ENCODE data around the gene SMIM28. TPM values are rescaled to one million over a fixed set of nuclear protein-coding genes. Genes with fewer than 3 reads are reported as not detected.

The SMIM28 gene
- total RNA-seq, 1 experiment from 2014 or later, result not detected

DNA sequence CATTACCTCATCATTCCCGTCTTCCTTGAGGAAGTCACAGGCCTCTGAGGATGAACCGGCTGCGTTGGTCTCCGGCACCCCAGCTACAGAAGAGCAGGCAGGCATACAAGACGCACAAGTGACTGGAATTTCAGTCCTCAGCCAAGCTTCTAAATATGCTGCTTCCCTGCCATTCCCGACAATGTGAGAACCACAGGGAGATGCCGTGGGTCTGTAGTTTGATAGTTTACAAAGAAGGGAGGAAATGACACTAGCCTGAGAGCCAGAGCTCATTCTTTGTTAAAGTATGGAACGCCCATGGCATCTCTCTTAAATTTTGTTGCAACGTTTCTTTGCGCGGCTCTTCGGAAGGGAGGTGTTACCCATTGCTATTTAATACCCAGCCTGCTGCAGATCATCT is 52.1 kb downstream of the SMIM28 start:
- H3K4me3 Mint-ChIP-seq (ENCODE audit: unreplicated experiment), result no peak overlapping the region
- peaks cover 47% of the 10 kb centered on the region for H3K36me3 Mint-ChIP-seq (ENCODE audit: insufficient read depth, unreplicated experiment)
- Histone ChIP-seq H3K9me3 (no peaks in the 10 kb centered on the region), H3K4me1 (no peaks in the 10 kb centered on the region), H3K4me3 (ENCODE audit: low read depth, low read length) (no peak overlapping the region), H3K36me3 (ENCODE audit: control insufficient read depth, insufficient read depth, low read length) (no peaks in the 10 kb centered on the region), H3K27me3 (replicated peaks; ENCODE audit: control insufficient read depth, insufficient read depth, low read length) (no peaks in the 10 kb centered on the region)
- H3K27me3 Mint-ChIP-seq (ENCODE audit: insufficient read depth, unreplicated experiment), result no peaks in the 10 kb centered on the region
- POLR2A ChIA-PET, result no interaction called here
- TF ChIP-seq CTCF (IDR thresholded peaks at IDR 0.05; ENCODE audit: insufficient read depth in 1 of 2, low read depth in 1 of 2, low read length in 1 of 2, severe bottlenecking in 1 of 2, unreplicated experiment in 1 of 2), result no peak
- peaks cover 5% of the 10 kb centered on the region for H3K4me1 Mint-ChIP-seq (ENCODE audit: low read depth, unreplicated experiment)
- no peak overlapping the region for H3K27ac Mint-ChIP-seq (ENCODE audit: unreplicated experiment)
- no peak for DNase-seq
- intact Hi-C loops (cut with micrococcal nuclease; ENCODE audit: unreplicated experiment), result loop anchor here (1.0 to 2.0 kb wide), 4 partner anchors 80 to 337 kb away; no protein-coding TSS in a partner anchor
- no peaks in the 10 kb centered on the region for H3K9me3 Mint-ChIP-seq (ENCODE audit: unreplicated experiment)
- no TSS peak for BruUV-seq (replicated peaks)
- CTCF ChIA-PET, result no interaction called here

- Mint-ChIP-seq H3K4me3 (ENCODE audit: unreplicated experiment) (no peak overlapping the region), H3K27me3 (ENCODE audit: insufficient read depth, unreplicated experiment) (no peaks in the 10 kb centered on the region), H3K9me3 (ENCODE audit: unreplicated experiment) (no peaks in the 10 kb centered on the region), H3K36me3 (ENCODE audit: insufficient read depth, unreplicated experiment) (peaks cover 44% of the 10 kb centered on the region), H3K4me1 (ENCODE audit: low read depth, unreplicated experiment) (peaks cover 5% of the 10 kb centered on the region), H3K27ac (ENCODE audit: unreplicated experiment) (no peak overlapping the region)
- Histone ChIP-seq H3K27me3 (replicated peaks; ENCODE audit: control insufficient read depth, insufficient read depth, low read length) (no peaks in the 10 kb centered on the region), H3K36me3 (ENCODE audit: control insufficient read depth, insufficient read depth, low read length) (no peaks in the 10 kb centered on the region), H3K9me3 (no peaks in the 10 kb centered on the region), H3K4me1 (no peaks in the 10 kb centered on the region), H3K4me3 (ENCODE audit: low read depth, low read length) (no peak overlapping the region)
- no peak for TF ChIP-seq CTCF (IDR thresholded peaks at IDR 0.05; ENCODE audit: insufficient read depth in 1 of 2, low read depth in 1 of 2, low read length in 1 of 2, severe bottlenecking in 1 of 2, unreplicated experiment in 1 of 2)
- ChIA-PET CTCF (no interaction called here), POLR2A (no interaction called here)
- BruUV-seq (replicated peaks), result no TSS peak
- intact Hi-C loops (cut with micrococcal nuclease; ENCODE audit: unreplicated experiment), result no loop called here
- no peak for DNase-seq
These were observed 52.8 kb downstream of the SMIM28 start for GRCh38 chr6:138430361-138431145.

DNA sequence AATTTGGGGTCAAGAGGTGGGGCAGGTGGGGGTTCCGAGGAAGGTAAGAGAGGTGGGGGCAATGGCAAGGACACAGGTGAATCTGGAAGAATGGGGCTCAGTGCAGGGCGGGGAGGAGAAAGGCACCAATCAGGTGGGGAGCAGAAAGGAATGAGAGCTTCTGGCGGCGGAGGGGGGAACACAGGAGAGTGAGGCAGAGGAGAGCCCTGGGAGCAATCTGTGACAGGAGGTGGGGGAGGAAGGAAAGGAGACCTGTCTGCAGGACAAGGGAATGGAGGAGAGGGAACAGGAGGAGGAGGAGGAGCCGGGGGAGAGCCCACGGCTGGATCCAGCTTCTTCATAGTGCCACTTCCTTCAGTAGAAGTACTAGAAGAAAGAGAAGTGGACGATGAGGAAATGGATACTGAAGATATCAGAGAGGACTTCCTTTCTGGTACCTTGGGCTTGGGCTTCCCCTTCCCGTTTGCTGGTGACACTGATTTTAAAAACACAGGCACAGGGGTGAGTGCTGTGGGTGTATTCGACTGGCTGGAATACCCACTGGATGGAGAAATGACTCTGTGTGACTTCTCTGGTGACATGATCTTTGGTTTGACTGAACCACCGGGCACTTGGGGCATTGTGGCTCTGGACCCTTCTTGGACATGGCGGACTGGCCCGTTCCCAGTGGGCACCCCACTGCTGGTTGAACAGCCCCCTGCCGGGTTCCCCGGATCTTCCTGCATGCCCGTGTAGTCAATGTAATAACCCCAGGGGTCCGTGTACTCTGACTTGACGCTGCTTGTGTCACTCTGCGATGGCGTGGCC is 53.8 kb downstream of the SMIM28 start:
- no peaks in the 10 kb centered on the region for H3K9me3 Mint-ChIP-seq (ENCODE audit: unreplicated experiment)
- H3K27ac Mint-ChIP-seq (ENCODE audit: unreplicated experiment), result no peak overlapping the region
- Histone ChIP-seq H3K36me3 (ENCODE audit: control insufficient read depth, insufficient read depth, low read length) (no peaks in the 10 kb centered on the region), H3K4me1 (no peaks in the 10 kb centered on the region), H3K4me3 (ENCODE audit: low read depth, low read length) (no peak overlapping the region), H3K27me3 (replicated peaks; ENCODE audit: control insufficient read depth, insufficient read depth, low read length) (no peaks in the 10 kb centered on the region), H3K9me3 (no peaks in the 10 kb centered on the region)
- intact Hi-C loops (cut with micrococcal nuclease; ENCODE audit: unreplicated experiment), result no loop called here
- CTCF ChIA-PET, result no interaction called here
- H3K4me1 Mint-ChIP-seq (ENCODE audit: low read depth, unreplicated experiment), result peaks cover 5% of the 10 kb centered on the region
- H3K27me3 Mint-ChIP-seq (ENCODE audit: insufficient read depth, unreplicated experiment), result no peaks in the 10 kb centered on the region
- no peak for TF ChIP-seq CTCF (IDR thresholded peaks at IDR 0.05; ENCODE audit: insufficient read depth in 1 of 2, low read depth in 1 of 2, low read length in 1 of 2, severe bottlenecking in 1 of 2, unreplicated experiment in 1 of 2)
- BruUV-seq (replicated peaks), result no TSS peak
- POLR2A ChIA-PET, result no interaction called here
- no peak overlapping the region for H3K4me3 Mint-ChIP-seq (ENCODE audit: unreplicated experiment)
- peaks cover 42% of the 10 kb centered on the region for H3K36me3 Mint-ChIP-seq (ENCODE audit: insufficient read depth, unreplicated experiment)
- no peak for DNase-seq
